WTC11 (cell line): Measurements from ENCODE around the gene KDM3B. TPM values are rescaled to one million over a fixed set of nuclear protein-coding genes. Genes with fewer than 3 reads are reported as not detected.

Source experiments
- ATAC-seq: fragments of 200-7000 bp; cut with Tn5 transposase; 2 replicates; pipeline ENCODE4 v1.10.0; 2021; ENCODE audit warnings: mild to moderate bottlenecking, moderate library complexity
- CTCF ChIA-PET: fragments of 300-600 bp; sonication (Branson Sonifier 250); formaldehyde crosslinking; loops from one replicate; lab custom pipeline; 2021; ENCODE audit warnings: antibody characterized with exemption; lab: Charles Lee
- POLR2A ChIA-PET: fragments of 350-600 bp; sonication (Branson Sonifier 250); formaldehyde crosslinking; loops from one replicate; lab custom pipeline; 2021; ENCODE audit warnings: antibody characterized with exemption; lab: Charles Lee
- DNase-seq: peaks from one replicate; pipeline ENCODE4 v3.0.0; 2021; ENCODE audit warnings: low spot score
- H3K27ac Mint-ChIP-seq: 2 replicates; pipeline ENCODE4 v1.8.0; 2021; ENCODE audit warnings: mixed read lengths
- H3K27me3 Mint-ChIP-seq: 2 replicates; pipeline ENCODE4 v1.8.0; 2021; ENCODE audit warnings: low read depth, mild to moderate bottlenecking, moderate library complexity, mixed read lengths
- H3K36me3 Mint-ChIP-seq: 2 replicates; pipeline ENCODE4 v1.8.0; 2021; ENCODE audit warnings: mixed read lengths
- H3K4me1 Mint-ChIP-seq: 2 replicates; pipeline ENCODE4 v1.8.0; 2022; ENCODE audit warnings: mixed read lengths
- H3K4me3 Mint-ChIP-seq: 2 replicates; pipeline ENCODE4 v1.8.0; 2021; ENCODE audit warnings: mild to moderate bottlenecking, moderate library complexity, mixed read lengths
- H3K9me3 Mint-ChIP-seq: 2 replicates; pipeline ENCODE4 v1.8.0; 2021; ENCODE audit warnings: mixed read lengths
- CTCF ChIP-seq: fragments of 200-600 bp; IDR thresholded peaks from 2 replicates; pipeline ENCODE4 v1.8.0; 2022; ENCODE audit warnings: antibody characterized with exemption
- ELF4 ChIP-seq: sonication (generic); formaldehyde crosslinking; IDR thresholded peaks from 2 replicates; pipeline ENCODE4 v1.8.1; 2022; ENCODE audit warnings: low read depth, mild to moderate bottlenecking, moderate library complexity, missing genetic modification reagents
- EMX1 ChIP-seq: fragments of 250-450 bp; sonication (Bioruptor Pico); IDR thresholded peaks from 2 replicates; pipeline ENCODE4 v1.8.0; 2021; ENCODE audit warnings: mild to moderate bottlenecking
- JUN ChIP-seq: sonication (generic); formaldehyde crosslinking; IDR thresholded peaks from 2 replicates; pipeline ENCODE4 v1.8.0; 2023; ENCODE audit warnings: mild to moderate bottlenecking, missing genetic modification reagents
- MYBL2 ChIP-seq: sonication (generic); formaldehyde crosslinking; IDR thresholded peaks from 2 replicates; pipeline ENCODE4 v1.8.1; 2023; ENCODE audit warnings: mild to moderate bottlenecking, moderate library complexity, missing genetic modification reagents
- NFE2L1 ChIP-seq: sonication (generic); formaldehyde crosslinking; IDR thresholded peaks from 2 replicates; pipeline ENCODE4 v1.8.1; 2023; ENCODE audit warnings: missing genetic modification reagents
- STAT6 ChIP-seq: sonication (generic); formaldehyde crosslinking; conservative IDR thresholded peaks from 2 replicates; pipeline ENCODE4 v1.8.1; 2023; ENCODE audit warnings: mild to moderate bottlenecking, low read depth, missing genetic modification reagents, moderate library complexity
- TCF7 ChIP-seq: sonication (generic); formaldehyde crosslinking; IDR thresholded peaks from 2 replicates; pipeline ENCODE4 v1.8.0; 2022; ENCODE audit warnings: mild to moderate bottlenecking, low read depth, missing genetic modification reagents, moderate library complexity
- TEAD1 ChIP-seq: sonication (generic); formaldehyde crosslinking; IDR thresholded peaks from 2 replicates; pipeline ENCODE4 v1.8.0; 2022; ENCODE audit warnings: mild to moderate bottlenecking, missing genetic modification reagents
- TP53 ChIP-seq: sonication (generic); formaldehyde crosslinking; IDR thresholded peaks from 2 replicates; pipeline ENCODE4 v1.8.1; 2023; ENCODE audit warnings: mild to moderate bottlenecking, missing genetic modification reagents
- USF1 ChIP-seq: sonication (generic); formaldehyde crosslinking; IDR thresholded peaks from 2 replicates; pipeline ENCODE4 v1.8.0; 2022; ENCODE audit warnings: mild to moderate bottlenecking, missing genetic modification reagents
- ZMAT4 ChIP-seq: fragments of 250-450 bp; sonication (Bioruptor Pico); IDR thresholded peaks from 2 replicates; pipeline ENCODE4 v1.9.0; 2021; ENCODE audit warnings: mild to moderate bottlenecking
- ZNF138 ChIP-seq: sonication (generic); formaldehyde crosslinking; conservative IDR thresholded peaks from 2 replicates; pipeline ENCODE4 v1.8.1; 2022; ENCODE audit warnings: mild to moderate bottlenecking, moderate library complexity, missing genetic modification reagents
- ZNF219 ChIP-seq: sonication (generic); formaldehyde crosslinking; IDR thresholded peaks from 2 replicates; pipeline ENCODE4 v1.8.0; 2023; ENCODE audit warnings: missing genetic modification reagents, mild to moderate bottlenecking, borderline replicate concordance
- ZNF232 ChIP-seq: sonication (generic); formaldehyde crosslinking; IDR thresholded peaks from 2 replicates; pipeline ENCODE4 v1.8.0; 2022; ENCODE audit warnings: mild to moderate bottlenecking, missing genetic modification reagents
- ZNF281 ChIP-seq: sonication (generic); formaldehyde crosslinking; IDR thresholded peaks from 2 replicates; pipeline ENCODE4 v1.8.0; 2023; ENCODE audit warnings: mild to moderate bottlenecking, missing genetic modification reagents
- ZNF532 ChIP-seq: fragments of 250-450 bp; sonication (Bioruptor Pico); IDR thresholded peaks from 2 replicates; pipeline ENCODE4 v1.9.0; 2021; ENCODE audit warnings: mild to moderate bottlenecking, borderline replicate concordance
- total RNA-seq: library from RNA; stranded (reverse); gene quantifications from 3 replicates; pipeline ENCODE4 v1.2.3, GENCODE V29; 2021

The KDM3B gene
- total RNA-seq, 1 experiment from 2014 or later: 87.9 TPM

GRCh38 chr5:138331449-138332368, 20.8 kb upstream of the KDM3B start, which contains the start of gene CDC25C (continued):
- TF ChIP-seq ZNF281 (CRISPR knock-in tag): no peak
- TF ChIP-seq TCF7 (CRISPR knock-in tag): no peak
- TF ChIP-seq ZNF232 (CRISPR knock-in tag): no peak
- TF ChIP-seq EMX1: no peak
- no peak for TF ChIP-seq ZNF532 (CRISPR knock-in tag)
- TF ChIP-seq ZMAT4 (CRISPR knock-in tag): no peak
- TF ChIP-seq ELF4: no peak
- no peak for TF ChIP-seq CTCF
- TF ChIP-seq TP53 (CRISPR knock-in tag): no peak
- TF ChIP-seq USF1 (CRISPR knock-in tag): no peak
- no peak for TF ChIP-seq ZNF219 (CRISPR knock-in tag)
- TF ChIP-seq MYBL2 (CRISPR knock-in tag): peak; percentile 98
- TF ChIP-seq NFE2L1 (CRISPR knock-in tag): peak; percentile 44; the same call in 1 of the 2 replicates
- TF ChIP-seq, all 79 proteins: peak for 10

- no peak for TF ChIP-seq TEAD1
- no peak for TF ChIP-seq JUN (CRISPR knock-in tag)
- TF ChIP-seq STAT6 (CRISPR knock-in tag): no peak
- TF ChIP-seq ZNF232 (CRISPR knock-in tag): no peak
- TF ChIP-seq ZMAT4 (CRISPR knock-in tag): no peak
- no peak for TF ChIP-seq ZNF138 (CRISPR knock-in tag)
- POLR2A ChIA-PET: no interaction called here
- CTCF ChIA-PET: interaction anchor here (10.7 kb wide), 1 partner anchor 18 kb away, joined by 187 read pairs; the partner anchor contains the start of gene KDM3B
- Mint-ChIP-seq H3K4me3 (no peak overlapping the region), H3K27me3 (no peaks in the 10 kb centered on the region), H3K9me3 (no peaks in the 10 kb centered on the region), H3K27ac (0 out of 2 replicates have a peak overlapping the region, but pooled peaks have one; percentile 48), H3K36me3 (no peaks in the 10 kb centered on the region), H3K4me1 (peaks cover 35% of the 10 kb centered on the region)
- no peak for DNase-seq
- ATAC-seq: no peak
These were observed 17.5 kb upstream of the KDM3B start for GRCh38 chr5:138334867-138335447.
